ENCODE results near the gene SLC43A3.

Gene SLC43A3

DNA sequence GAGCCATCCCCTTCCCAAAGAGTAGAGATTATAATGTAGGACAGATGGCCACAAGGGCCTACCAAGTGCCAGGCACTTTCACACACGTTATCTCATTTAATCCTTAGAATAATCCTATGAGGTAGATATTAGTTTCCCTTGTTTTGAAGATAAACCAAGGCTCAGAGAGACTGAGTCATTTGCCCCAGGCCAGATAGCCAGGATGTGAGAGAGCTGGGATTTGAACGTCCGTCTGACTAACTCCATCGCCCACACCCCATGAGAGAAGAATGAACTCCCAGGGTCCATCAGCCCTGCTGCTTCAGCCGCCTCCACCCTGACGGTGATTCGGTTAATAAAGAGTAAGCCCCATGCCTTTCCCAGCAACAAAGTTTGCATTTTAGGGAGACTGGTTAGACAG, 56.7 kb downstream of the SLC43A3 start:
- DNase-seq = no peak
- TF ChIP-seq, protein P1, sequence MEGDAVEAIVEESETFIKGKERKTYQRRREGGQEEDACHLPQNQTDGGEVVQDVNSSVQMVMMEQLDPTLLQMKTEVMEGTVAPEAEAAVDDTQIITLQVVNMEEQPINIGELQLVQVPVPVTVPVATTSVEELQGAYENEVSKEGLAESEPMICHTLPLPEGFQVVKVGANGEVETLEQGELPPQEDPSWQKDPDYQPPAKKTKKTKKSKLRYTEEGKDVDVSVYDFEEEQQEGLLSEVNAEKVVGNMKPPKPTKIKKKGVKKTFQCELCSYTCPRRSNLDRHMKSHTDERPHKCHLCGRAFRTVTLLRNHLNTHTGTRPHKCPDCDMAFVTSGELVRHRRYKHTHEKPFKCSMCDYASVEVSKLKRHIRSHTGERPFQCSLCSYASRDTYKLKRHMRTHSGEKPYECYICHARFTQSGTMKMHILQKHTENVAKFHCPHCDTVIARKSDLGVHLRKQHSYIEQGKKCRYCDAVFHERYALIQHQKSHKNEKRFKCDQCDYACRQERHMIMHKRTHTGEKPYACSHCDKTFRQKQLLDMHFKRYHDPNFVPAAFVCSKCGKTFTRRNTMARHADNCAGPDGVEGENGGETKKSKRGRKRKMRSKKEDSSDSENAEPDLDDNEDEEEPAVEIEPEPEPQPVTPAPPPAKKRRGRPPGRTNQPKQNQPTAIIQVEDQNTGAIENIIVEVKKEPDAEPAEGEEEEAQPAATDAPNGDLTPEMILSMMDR (IDR thresholded peaks at IDR 0.05) = no peak
- Mint-ChIP-seq H3K9me3 (no peaks in the 10 kb centered on the region), H3K4me3 (no peak overlapping the region), H3K36me3 (ENCODE audit: low read depth) (no peaks in the 10 kb centered on the region), H3K27ac (no peak overlapping the region), H3K4me1 (peaks cover 8% of the 10 kb centered on the region), H3K27me3 (ENCODE audit: low read depth, poor library complexity) (peaks cover 8% of the 10 kb centered on the region)

DNA sequence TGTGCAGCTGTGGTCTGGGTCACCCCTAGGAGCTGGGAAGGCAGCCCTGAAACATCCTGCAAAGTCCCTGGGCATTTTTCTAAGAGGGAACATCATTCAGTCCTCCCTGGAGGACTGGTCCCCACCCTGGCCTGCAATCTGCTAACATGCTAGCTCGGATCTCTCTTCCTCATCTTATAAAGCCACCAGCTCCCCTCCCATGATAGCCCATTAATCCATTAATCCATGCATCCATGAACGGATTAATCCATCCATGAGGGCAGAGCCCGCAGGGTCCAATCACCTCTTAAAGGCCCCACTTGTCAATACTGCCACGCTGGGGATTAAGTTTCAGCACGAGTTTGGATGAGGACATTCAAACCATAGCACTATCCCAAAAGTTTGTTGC, 58.1 kb downstream of the SLC43A3 start:
- H3K4me3 Mint-ChIP-seq = no peak overlapping the region
- H3K4me1 Mint-ChIP-seq = peaks cover 16% of the 10 kb centered on the region
- DNase-seq = no peak
- no peaks in the 10 kb centered on the region for H3K36me3 Mint-ChIP-seq (ENCODE audit: low read depth)
- no peak overlapping the region for H3K27ac Mint-ChIP-seq
- H3K9me3 Mint-ChIP-seq = no peaks in the 10 kb centered on the region
- H3K27me3 Mint-ChIP-seq (ENCODE audit: low read depth, poor library complexity) = peaks cover 6% of the 10 kb centered on the region
- TF ChIP-seq, protein P1 (IDR thresholded peaks at IDR 0.05) = no peak

DNA sequence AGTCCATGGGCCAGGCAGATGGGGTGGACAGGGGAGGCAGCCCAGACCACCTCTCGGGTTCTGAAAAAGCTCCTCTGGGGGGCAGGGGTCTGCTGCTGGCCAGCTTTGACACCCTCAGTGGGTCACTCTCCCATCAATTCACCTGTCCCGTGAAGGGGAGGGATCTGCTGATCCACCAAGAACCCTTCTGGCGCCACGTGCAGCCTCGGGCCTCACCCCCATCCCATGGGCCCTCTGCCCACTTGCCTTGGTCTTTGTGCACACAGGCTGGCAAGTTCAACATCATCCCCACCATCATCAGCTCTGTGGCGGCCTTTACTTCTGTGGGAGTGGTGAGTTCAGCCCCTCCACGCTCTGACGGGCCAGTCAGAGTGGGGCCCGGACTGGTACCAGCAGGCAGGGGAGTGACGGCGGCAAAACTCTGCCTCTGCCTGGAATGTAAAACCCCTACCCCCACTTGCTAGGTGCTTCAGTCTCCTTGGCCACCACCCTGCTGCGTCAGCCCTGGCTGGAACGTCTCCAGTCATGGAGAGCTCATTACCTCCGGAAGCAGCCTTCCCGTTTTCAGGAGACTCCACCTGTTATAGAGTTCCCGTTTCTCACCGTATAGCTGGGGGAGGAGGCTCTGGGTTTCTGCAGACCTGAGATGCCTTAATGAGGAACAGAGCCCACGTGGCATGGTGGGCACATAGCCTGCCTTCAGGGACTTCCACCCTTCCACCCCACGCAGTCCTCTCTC, 58.6 kb downstream of the SLC43A3 start:
- no peak overlapping the region for H3K27ac Mint-ChIP-seq

DNA sequence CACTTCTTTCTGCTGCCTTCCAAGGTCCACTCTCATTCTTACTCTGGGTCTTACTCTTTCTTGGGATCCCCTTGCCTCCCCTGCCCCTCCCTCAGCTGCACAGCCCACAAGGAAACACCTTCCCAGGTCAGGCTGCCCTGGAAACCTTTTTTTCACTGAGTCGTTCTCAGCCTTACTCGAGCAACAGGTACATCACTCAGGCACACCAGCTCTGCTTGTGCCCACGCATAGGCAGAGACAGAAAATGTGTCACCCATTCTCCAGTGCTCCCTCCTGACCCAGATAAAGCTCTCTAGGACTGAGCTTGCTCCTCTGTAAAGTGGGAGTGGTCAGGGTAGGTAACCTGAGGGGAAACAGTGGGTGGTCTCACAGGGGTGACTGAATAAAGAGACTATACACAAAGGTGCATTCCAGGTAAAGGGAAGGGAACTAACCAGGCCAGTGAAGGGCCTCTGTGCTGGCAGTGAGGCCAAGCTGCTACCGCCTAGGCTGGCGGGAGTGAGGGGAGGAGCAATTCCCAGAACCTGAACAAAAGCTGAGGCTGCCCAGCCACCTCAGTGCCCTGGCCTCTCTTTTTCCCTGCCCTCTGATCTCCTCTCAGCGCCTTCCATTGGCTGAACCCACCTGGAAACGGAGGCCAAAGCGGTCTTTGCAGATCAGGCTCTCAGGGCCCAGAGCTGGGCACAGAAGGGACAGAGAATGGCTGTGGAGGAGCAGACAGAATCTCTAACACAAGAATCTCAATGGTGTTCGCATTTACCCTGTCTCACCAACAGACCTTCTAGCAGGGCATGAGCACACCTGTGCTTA, 61.9 kb downstream of the SLC43A3 start:
- H3K27ac Mint-ChIP-seq = peak overlapping the region; percentile 42
- DNase-seq = no peak
- H3K4me3 Mint-ChIP-seq = no peak overlapping the region
- H3K36me3 Mint-ChIP-seq (ENCODE audit: low read depth) = no peaks in the 10 kb centered on the region
- TF ChIP-seq, protein P1 (IDR thresholded peaks at IDR 0.05) = no peak
- peaks cover 21% of the 10 kb centered on the region for H3K27me3 Mint-ChIP-seq (ENCODE audit: low read depth, poor library complexity)
- no peaks in the 10 kb centered on the region for H3K9me3 Mint-ChIP-seq
- H3K4me1 Mint-ChIP-seq = peaks cover 18% of the 10 kb centered on the region

More for the DNA sequence above, 58.6 kb downstream of the SLC43A3 start:
- no peaks in the 10 kb centered on the region for H3K36me3 Mint-ChIP-seq (ENCODE audit: low read depth)
- no peak overlapping the region for H3K4me3 Mint-ChIP-seq
- no peak for DNase-seq
- TF ChIP-seq, protein P1 (IDR thresholded peaks at IDR 0.05) = no peak
- peaks cover 16% of the 10 kb centered on the region for H3K4me1 Mint-ChIP-seq
- no peaks in the 10 kb centered on the region for H3K9me3 Mint-ChIP-seq
- peaks cover 8% of the 10 kb centered on the region for H3K27me3 Mint-ChIP-seq (ENCODE audit: low read depth, poor library complexity)

DNA sequence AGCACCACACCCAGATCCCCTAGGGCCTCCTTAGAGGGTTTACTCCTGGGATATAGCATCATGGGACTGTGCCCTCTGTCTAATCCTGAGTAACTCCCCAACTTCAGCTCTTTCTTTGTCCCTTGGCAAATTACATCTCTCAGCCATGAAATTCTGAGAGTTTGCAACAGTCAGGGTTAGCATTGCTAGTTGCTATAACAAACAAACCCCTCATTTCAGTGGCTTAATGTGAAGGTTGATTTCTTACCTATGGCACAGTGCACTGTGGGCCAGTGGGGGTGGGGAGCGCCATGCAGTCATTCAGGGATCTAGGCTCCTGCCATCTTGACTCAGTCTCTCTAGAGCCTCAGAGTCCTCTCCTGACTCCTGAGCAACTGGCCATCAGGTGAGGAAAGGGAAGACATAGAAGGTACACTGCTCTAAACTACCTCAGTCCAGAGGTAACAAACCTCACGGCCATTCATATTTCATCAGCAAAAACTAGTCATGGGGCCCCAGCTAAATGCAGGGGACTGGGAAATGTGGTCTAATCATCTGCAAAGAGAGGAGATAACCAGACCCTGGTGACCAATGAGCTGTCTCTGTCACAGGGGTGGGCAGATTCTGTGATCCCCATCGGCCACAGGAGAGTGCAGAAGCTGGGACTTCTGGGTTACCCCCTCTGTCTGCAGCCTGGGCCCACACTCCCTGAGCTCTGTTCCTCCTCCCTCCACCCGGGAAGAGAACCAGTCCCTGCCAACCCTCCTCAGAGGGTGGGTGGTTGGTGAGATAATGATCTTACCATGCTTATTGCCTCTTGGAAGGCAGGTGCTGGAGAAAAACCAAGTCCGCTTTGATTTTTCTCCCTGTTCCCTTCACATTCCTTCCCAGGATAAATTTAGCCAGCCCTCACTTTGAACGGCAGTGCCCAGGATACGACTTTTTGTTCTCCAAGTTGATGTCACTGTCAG, 63.5 kb downstream of the SLC43A3 start:
- Mint-ChIP-seq H3K4me1 (peaks cover 33% of the 10 kb centered on the region), H3K27me3 (ENCODE audit: low read depth, poor library complexity) (peaks cover 21% of the 10 kb centered on the region), H3K27ac (no peak overlapping the region), H3K36me3 (ENCODE audit: low read depth) (no peaks in the 10 kb centered on the region), H3K9me3 (no peaks in the 10 kb centered on the region), H3K4me3 (no peak overlapping the region)
- no peak for DNase-seq
- TF ChIP-seq, protein P1 (IDR thresholded peaks at IDR 0.05) = no peak
